Measurements from ENCODE around the gene CA5B.
"Not testable (repeated sequence)": the region's sequence is repeated elsewhere in the genome, so short reads cannot be mapped to it uniquely, and the experiment has no call there.

Gene CA5B

GRCh38 chrX:15815779-15816437 is 77.8 kb downstream of the CA5B start:
- no peak for DNase-seq

- no peak for DNase-seq
Measured at GRCh38 chrX:15816438-15816809, 78.4 kb downstream of the CA5B start.

- DNase-seq = no peak
Measured at GRCh38 chrX:15816886-15817285, 78.8 kb downstream of the CA5B start.

- DNase-seq = no peak
Measured at GRCh38 chrX:15820106-15821073, 82.3 kb downstream of the CA5B start.

- no peak for DNase-seq
Measured at GRCh38 chrX:15822922-15823321, 84.9 kb downstream of the CA5B start.

- DNase-seq = no peak
Measured at GRCh38 chrX:15825936-15826335, 87.9 kb downstream of the CA5B start.

GRCh38 chrX:15829217-15829616 is 91.1 kb downstream of the CA5B start:
- no peak for DNase-seq

- DNase-seq = not testable (repeated sequence)
Measured at GRCh38 chrX:15831347-15831746, 93.3 kb downstream of the CA5B start.

- no peak for DNase-seq
Measured at GRCh38 chrX:15834053-15834452, 96.0 kb downstream of the CA5B start.

- DNase-seq = no peak
Measured at GRCh38 chrX:15834827-15835595, 96.9 kb downstream of the CA5B start.
